ENCODE measurements around the gene FIGN.

Gene FIGN

DNA sequence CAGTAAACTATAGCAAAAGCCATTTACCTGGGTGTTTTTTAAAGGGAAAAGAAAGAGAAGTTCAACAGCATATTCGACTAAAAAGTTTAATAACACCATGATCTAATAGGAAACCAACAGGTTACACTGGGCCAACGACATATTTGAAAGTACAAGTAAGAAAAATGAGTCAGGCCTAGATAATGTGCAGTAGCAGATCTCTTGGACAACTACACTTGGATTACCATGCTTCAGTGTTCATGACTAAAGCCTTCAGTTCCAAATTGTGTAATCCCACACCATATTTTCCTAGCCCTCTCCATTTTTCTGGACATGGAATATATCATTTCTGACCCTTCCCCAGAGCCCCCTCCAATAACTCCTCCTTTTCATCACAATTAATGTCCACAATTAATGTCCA, 39.1 kb upstream of the FIGN start:
- H3K36me3 ChIP-seq (ENCODE audit: control insufficient read depth, insufficient read depth, low read length) = no peaks in the 10 kb centered on the region
- DNase-seq (ENCODE audit: extremely low read depth, insufficient read length) = no peak
- no peak overlapping the region for H3K4me3 ChIP-seq (replicated peaks; ENCODE audit: low read depth, low read length)
- H3K27me3 ChIP-seq (replicated peaks; ENCODE audit: control insufficient read depth, insufficient read depth, low read length) = no peaks in the 10 kb centered on the region
- TF ChIP-seq, protein P1, sequence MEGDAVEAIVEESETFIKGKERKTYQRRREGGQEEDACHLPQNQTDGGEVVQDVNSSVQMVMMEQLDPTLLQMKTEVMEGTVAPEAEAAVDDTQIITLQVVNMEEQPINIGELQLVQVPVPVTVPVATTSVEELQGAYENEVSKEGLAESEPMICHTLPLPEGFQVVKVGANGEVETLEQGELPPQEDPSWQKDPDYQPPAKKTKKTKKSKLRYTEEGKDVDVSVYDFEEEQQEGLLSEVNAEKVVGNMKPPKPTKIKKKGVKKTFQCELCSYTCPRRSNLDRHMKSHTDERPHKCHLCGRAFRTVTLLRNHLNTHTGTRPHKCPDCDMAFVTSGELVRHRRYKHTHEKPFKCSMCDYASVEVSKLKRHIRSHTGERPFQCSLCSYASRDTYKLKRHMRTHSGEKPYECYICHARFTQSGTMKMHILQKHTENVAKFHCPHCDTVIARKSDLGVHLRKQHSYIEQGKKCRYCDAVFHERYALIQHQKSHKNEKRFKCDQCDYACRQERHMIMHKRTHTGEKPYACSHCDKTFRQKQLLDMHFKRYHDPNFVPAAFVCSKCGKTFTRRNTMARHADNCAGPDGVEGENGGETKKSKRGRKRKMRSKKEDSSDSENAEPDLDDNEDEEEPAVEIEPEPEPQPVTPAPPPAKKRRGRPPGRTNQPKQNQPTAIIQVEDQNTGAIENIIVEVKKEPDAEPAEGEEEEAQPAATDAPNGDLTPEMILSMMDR (IDR thresholded peaks at IDR 0.05; ENCODE audit: insufficient read depth, low read length, poor library complexity, severe bottlenecking) = no peak

- no peak for DNase-seq (ENCODE audit: extremely low read depth, insufficient read length)
- Histone ChIP-seq H3K4me3 (replicated peaks; ENCODE audit: low read depth, low read length) (no peak overlapping the region), H3K27me3 (replicated peaks; ENCODE audit: control insufficient read depth, insufficient read depth, low read length) (no peaks in the 10 kb centered on the region), H3K36me3 (ENCODE audit: control insufficient read depth, insufficient read depth, low read length) (no peaks in the 10 kb centered on the region)
- TF ChIP-seq, protein P1 (IDR thresholded peaks at IDR 0.05; ENCODE audit: insufficient read depth, low read length, poor library complexity, severe bottlenecking) = no peak
Measured at GRCh38 chr2:163773276-163773675, 37.5 kb upstream of the FIGN start.

GRCh38 chr2:163771596-163771995, 35.8 kb upstream of the FIGN start:
- TF ChIP-seq, protein P1 (IDR thresholded peaks at IDR 0.05; ENCODE audit: insufficient read depth, low read length, poor library complexity, severe bottlenecking) = no peak
- Histone ChIP-seq H3K36me3 (ENCODE audit: control insufficient read depth, insufficient read depth, low read length) (no peaks in the 10 kb centered on the region), H3K4me3 (replicated peaks; ENCODE audit: low read depth, low read length) (no peak overlapping the region), H3K27me3 (replicated peaks; ENCODE audit: control insufficient read depth, insufficient read depth, low read length) (no peaks in the 10 kb centered on the region)
- no peak for DNase-seq (ENCODE audit: extremely low read depth, insufficient read length)

DNA sequence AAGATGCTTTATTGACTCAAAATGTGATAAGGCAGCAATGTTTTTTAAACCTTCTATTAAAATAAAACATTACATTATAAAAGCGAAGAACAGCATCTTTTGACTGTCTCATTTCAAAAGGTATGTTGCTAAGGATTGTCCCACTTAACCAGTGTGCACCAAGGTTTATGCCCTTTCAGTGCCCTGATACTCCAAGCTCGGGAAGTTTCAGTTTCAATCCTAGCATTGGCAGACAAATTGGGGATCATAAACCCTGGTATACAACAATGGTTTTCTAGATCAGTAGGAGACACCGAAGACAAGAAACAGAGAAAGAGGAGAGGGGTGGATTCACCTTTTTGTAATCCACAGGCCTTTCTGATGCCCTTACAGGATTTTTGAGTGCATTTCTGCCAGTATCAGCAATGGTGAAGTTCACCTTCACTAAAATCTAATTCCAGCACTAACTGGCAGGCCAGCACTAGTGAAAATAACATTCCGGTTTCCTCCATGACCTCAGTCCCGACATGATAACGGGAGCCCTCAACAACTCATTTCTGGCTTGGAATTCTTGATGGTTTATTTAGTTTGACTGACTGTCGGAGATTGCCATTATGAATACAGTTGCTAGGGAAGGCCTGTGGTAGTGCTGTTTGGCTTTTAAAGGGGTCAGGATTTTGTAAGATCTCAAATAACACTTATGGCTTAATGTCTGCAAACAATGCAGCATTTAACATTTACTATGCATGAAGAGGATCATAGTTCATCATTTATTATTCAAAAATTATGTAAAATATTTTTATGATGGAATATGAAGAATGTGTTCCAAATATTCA, 33.3 kb upstream of the FIGN start:
- Histone ChIP-seq H3K36me3 (ENCODE audit: control insufficient read depth, insufficient read depth, low read length) (no peaks in the 10 kb centered on the region), H3K27me3 (replicated peaks; ENCODE audit: control insufficient read depth, insufficient read depth, low read length) (no peaks in the 10 kb centered on the region), H3K4me3 (replicated peaks; ENCODE audit: low read depth, low read length) (no peak overlapping the region)
- TF ChIP-seq, protein P1 (IDR thresholded peaks at IDR 0.05; ENCODE audit: insufficient read depth, low read length, poor library complexity, severe bottlenecking) = no peak
- no peak for DNase-seq (ENCODE audit: extremely low read depth, insufficient read length)

GRCh38 chr2:163767097-163767496, 31.3 kb upstream of the FIGN start:
- DNase-seq (ENCODE audit: extremely low read depth, insufficient read length) = no peak
- TF ChIP-seq, protein P1 (IDR thresholded peaks at IDR 0.05; ENCODE audit: insufficient read depth, low read length, poor library complexity, severe bottlenecking) = no peak
- Histone ChIP-seq H3K36me3 (ENCODE audit: control insufficient read depth, insufficient read depth, low read length) (no peaks in the 10 kb centered on the region), H3K4me3 (replicated peaks; ENCODE audit: low read depth, low read length) (no peak overlapping the region), H3K27me3 (replicated peaks; ENCODE audit: control insufficient read depth, insufficient read depth, low read length) (no peaks in the 10 kb centered on the region)

Measured in GM06990 (cell line).